HFFc6 (cell line): ENCODE measurements around the gene HSPBAP1. TPM values are rescaled to one million over a fixed set of nuclear protein-coding genes. Genes with fewer than 3 reads are reported as not detected.
"Not testable (repeated sequence)": the region's sequence is repeated elsewhere in the genome, so short reads cannot be mapped to it uniquely, and the experiment has no call there.

ENCODE experiments used
- DNase-seq: peaks from one replicate; pipeline ENCODE4 v3.0.0-alpha.2; 2018
- H3K27ac Mint-ChIP-seq: 2 replicates; pipeline ENCODE4 v1.8.0; 2020; ENCODE audit warnings: mild to moderate bottlenecking, mixed read lengths
- H3K27me3 Mint-ChIP-seq: 2 replicates; pipeline ENCODE4 v1.8.0; 2021; ENCODE audit warnings: mild to moderate bottlenecking, moderate library complexity, mixed read lengths; ENCODE audit not compliant: insufficient read depth
- H3K36me3 Mint-ChIP-seq: 2 replicates; pipeline ENCODE4 v1.8.0; 2021; ENCODE audit warnings: low read depth, mixed read lengths
- H3K4me1 Mint-ChIP-seq: 2 replicates; pipeline ENCODE4 v1.8.0; 2020; ENCODE audit warnings: low read depth, mixed read lengths
- H3K4me3 Mint-ChIP-seq: 2 replicates; pipeline ENCODE4 v1.8.0; 2020; ENCODE audit warnings: mild to moderate bottlenecking, moderate library complexity, mixed read lengths
- H3K9me3 Mint-ChIP-seq: 2 replicates; pipeline ENCODE4 v1.8.0; 2020; ENCODE audit warnings: mild to moderate bottlenecking, mixed read lengths
- total RNA-seq, 6 experiments: library from RNA; stranded (reverse); fragmentation: NEBNext Ultra II Directional; extraction: Animal tissue kit (Norgen Biotek cat#: 25700); gene quantifications; 2 replicates in 1 of 6; 3 replicates in 5 of 6; pipeline ENCODE4 v1.2.3, GENCODE V29; 2021
- TF ChIP-seq, protein P1 (sequence below): fragments of 200-600 bp; sonication (generic); IDR thresholded peaks from 2 replicates; pipeline ENCODE4 v1.5.0; 2021; ENCODE audit warnings: antibody characterized with exemption, mild to moderate bottlenecking

The HSPBAP1 gene
- total RNA-seq, 6 experiments from 2014 or later, result 1.5 to 3.2 (median 2.6) TPM

DNA sequence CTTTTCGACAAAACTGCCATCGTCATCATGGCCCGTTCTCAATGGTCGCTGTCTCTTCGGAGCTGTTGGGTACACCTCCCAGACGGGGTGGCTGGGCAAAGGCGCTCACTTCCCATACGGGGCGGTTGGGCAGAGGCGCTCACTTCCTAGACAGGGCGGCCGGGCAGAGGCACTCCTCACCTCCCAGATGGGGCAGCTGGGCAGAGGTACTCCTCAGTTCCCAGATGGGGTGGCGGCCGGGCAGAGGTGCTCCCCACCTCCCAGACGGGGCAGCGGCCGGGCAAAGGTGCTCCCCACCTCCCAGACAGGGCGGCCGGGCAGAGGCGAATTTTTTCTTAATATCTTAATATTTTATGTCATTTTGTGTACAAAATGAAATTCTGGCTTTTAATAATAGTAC is 68.5 kb downstream of the HSPBAP1 start:
- no peaks in the 10 kb centered on the region for H3K9me3 Mint-ChIP-seq
- peaks cover 5% of the 10 kb centered on the region; the same call in 1 of the 2 replicates for H3K36me3 Mint-ChIP-seq
- no peak for DNase-seq
- peaks cover 2% of the 10 kb centered on the region; the same call in 1 of the 2 replicates for H3K27me3 Mint-ChIP-seq
- no peak overlapping the region for H3K27ac Mint-ChIP-seq
- H3K4me1 Mint-ChIP-seq, result no peaks in the 10 kb centered on the region
- TF ChIP-seq, protein P1, sequence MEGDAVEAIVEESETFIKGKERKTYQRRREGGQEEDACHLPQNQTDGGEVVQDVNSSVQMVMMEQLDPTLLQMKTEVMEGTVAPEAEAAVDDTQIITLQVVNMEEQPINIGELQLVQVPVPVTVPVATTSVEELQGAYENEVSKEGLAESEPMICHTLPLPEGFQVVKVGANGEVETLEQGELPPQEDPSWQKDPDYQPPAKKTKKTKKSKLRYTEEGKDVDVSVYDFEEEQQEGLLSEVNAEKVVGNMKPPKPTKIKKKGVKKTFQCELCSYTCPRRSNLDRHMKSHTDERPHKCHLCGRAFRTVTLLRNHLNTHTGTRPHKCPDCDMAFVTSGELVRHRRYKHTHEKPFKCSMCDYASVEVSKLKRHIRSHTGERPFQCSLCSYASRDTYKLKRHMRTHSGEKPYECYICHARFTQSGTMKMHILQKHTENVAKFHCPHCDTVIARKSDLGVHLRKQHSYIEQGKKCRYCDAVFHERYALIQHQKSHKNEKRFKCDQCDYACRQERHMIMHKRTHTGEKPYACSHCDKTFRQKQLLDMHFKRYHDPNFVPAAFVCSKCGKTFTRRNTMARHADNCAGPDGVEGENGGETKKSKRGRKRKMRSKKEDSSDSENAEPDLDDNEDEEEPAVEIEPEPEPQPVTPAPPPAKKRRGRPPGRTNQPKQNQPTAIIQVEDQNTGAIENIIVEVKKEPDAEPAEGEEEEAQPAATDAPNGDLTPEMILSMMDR, result no peak
- no peak overlapping the region for H3K4me3 Mint-ChIP-seq

DNA sequence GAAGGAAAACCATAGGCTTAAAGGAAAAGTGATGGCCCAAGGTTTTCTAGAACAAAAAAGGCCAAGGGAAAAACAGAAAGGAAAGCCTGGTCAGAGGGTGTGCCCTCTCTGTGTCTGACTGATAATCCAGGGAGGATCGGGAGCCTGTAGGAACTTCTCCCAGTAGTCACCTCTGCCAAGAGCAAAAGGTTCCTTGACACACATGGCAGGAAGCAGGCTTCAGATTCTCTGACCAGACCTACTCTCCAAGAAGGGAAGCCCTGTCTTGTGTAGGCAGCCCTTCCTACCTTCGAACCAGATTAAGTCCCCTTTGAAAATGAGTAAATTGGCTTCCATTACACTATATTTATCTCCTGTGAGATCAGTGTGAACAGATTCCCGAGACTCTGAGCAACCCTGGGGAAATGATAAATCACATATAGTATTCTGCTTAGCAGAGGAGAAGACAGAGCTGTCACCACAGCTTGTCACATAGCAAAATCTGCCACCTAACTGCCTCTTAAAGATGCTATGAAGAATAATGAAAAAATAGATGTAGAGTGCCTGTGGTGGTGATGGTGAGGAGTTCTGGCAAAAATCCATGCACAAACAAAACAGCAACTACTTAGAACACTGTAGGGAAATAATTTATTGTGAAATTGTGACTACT is 74.2 kb downstream of the HSPBAP1 start:
- TF ChIP-seq, protein P1, result no peak
- no peaks in the 10 kb centered on the region; the same call in 1 of the 2 replicates for H3K27me3 Mint-ChIP-seq
- no peak for DNase-seq
- no peak overlapping the region for H3K27ac Mint-ChIP-seq
- H3K36me3 Mint-ChIP-seq, result peaks cover 23% of the 10 kb centered on the region
- H3K4me1 Mint-ChIP-seq, result no peaks in the 10 kb centered on the region
- H3K9me3 Mint-ChIP-seq, result no peaks in the 10 kb centered on the region
- H3K4me3 Mint-ChIP-seq, result no peak overlapping the region

DNA sequence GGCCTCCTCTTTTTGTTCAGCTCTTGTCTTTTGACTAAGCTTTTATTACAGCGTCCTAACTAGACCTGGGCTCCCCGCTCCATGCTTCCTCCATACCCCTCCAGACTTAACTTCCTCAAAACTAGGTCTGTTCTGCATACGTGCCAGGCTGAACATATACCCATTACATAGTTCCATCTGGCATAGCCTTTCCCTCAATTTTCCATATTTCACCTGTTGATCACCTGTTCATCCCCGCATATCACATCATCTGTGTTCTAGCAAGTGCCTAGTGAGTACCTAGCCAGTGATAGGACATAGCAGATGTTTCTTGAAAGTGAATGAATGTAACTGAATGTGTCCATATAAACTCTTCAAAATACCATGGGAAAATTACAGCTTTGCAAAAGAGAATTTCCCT is 77.0 kb downstream of the HSPBAP1 start:
- H3K27me3 Mint-ChIP-seq, result no peaks in the 10 kb centered on the region; the same call in 1 of the 2 replicates
- H3K4me3 Mint-ChIP-seq, result no peak overlapping the region
- TF ChIP-seq, protein P1, result no peak
- H3K4me1 Mint-ChIP-seq, result no peaks in the 10 kb centered on the region
- no peak for DNase-seq
- H3K36me3 Mint-ChIP-seq, result peaks cover 26% of the 10 kb centered on the region
- H3K9me3 Mint-ChIP-seq, result no peaks in the 10 kb centered on the region
- H3K27ac Mint-ChIP-seq, result no peak overlapping the region

DNA sequence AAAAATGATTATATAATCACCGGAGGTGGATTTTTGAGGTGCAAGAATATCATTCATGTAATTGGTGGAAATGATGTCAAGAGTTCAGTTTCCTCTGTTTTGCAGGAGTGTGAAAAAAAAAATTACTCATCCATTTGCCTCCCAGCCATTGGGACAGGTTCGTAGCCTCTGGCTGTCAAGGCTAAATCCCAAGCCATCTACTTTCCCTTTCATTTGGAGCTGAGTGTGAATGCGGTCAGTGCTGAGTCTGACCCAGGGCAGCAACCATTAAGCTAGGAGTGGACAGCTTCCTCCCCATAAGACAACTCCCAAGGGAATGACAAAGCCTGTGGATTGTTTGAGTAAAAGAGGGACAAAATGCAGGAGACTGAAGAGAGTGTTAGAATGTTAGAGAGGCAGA is 79.4 kb downstream of the HSPBAP1 start:
- no peaks in the 10 kb centered on the region for H3K9me3 Mint-ChIP-seq
- no peak for DNase-seq
- H3K36me3 Mint-ChIP-seq, result peaks cover 27% of the 10 kb centered on the region
- no peak overlapping the region for H3K4me3 Mint-ChIP-seq
- H3K27me3 Mint-ChIP-seq, result peaks cover 1% of the 10 kb centered on the region; the same call in 1 of the 2 replicates
- TF ChIP-seq, protein P1, result no peak
- no peaks in the 10 kb centered on the region for H3K4me1 Mint-ChIP-seq
- H3K27ac Mint-ChIP-seq, result no peak overlapping the region

DNA sequence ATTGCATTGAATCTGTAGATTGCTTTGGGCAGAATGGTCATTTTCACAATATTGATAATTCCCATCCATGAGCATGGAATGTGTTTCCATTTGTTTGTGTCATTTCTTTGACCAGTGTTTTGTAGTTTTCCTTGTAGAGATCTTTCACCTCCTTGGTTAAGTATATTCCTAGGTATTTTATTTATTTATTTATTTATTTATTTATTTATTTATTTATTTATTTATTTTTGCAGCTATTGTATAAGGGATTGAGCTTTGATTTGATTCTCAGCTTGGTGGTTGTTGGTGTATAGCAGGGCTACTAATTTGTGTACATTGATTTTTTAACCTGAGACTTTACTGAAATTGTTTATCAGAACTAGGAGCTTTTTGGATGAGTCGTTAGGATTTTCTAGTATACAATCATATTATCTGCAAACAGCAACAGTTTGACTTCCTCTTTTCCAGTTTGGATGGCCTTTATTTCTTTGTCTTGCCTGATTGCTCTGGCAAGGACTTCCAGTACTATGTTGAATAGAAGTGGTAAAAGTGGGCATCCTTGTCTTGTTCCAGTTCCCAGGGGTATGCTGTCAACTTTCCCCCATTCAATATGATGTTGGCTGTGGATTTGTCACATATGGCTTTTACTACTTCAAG is 82.9 kb downstream of the HSPBAP1 start:
- H3K27ac Mint-ChIP-seq, H3K4me1 Mint-ChIP-seq, DNase-seq, H3K27me3 Mint-ChIP-seq, H3K4me3 Mint-ChIP-seq, H3K9me3 Mint-ChIP-seq: not testable (repeated sequence)
- H3K36me3 Mint-ChIP-seq, result peaks cover 14% of the 10 kb centered on the region; the same call in 1 of the 2 replicates

DNA sequence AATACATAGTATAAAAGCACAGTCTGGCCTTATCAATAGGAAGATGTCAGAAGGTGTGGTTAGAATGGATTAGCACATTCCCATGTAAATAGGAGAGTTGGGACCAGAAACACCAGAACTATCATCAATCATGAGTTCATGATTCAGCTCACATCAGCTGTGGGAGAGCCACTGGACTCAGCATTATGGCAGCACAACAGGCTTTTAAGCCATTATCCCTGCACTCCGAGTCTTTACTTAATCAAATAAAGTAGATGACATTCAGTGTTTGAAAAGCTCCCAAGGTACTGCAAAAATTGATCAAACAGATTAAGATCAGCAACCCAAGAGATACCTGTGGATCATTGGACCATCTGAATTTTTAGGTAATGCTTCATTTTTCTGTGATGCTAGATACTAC is 88.3 kb downstream of the HSPBAP1 start:
- TF ChIP-seq, protein P1, result no peak
- peaks cover 4% of the 10 kb centered on the region; the same call in 1 of the 2 replicates for H3K36me3 Mint-ChIP-seq
- H3K4me1 Mint-ChIP-seq, result no peaks in the 10 kb centered on the region
- H3K4me3 Mint-ChIP-seq, result no peak overlapping the region
- no peak overlapping the region for H3K27ac Mint-ChIP-seq
- H3K27me3 Mint-ChIP-seq, result peaks cover 4% of the 10 kb centered on the region
- no peak for DNase-seq
- H3K9me3 Mint-ChIP-seq, result no peaks in the 10 kb centered on the region
